HG02884 (cell line): Measurements from ENCODE around the gene MAST4.
A peak's percentile ranks its signal among the peaks of the same experiment; 100 is the strongest.

Experiments used
- ATAC-seq: cut with Tn5 transposase; IDR thresholded peaks from one replicate; pipeline ENCODE4 v1.9.1; 2021; ENCODE audit warnings: mild to moderate bottlenecking, moderate library complexity; ENCODE audit not compliant: unreplicated experiment

The MAST4 gene

GRCh38 chr5:67195406-67196275, 599.4 kb downstream of the MAST4 start:
- ATAC-seq: no peak

GRCh38 chr5:67196537-67197059, 600.4 kb downstream of the MAST4 start, which contains the start of gene CD180:
Gene CD180, minus strand, starts transcription at chr5:67196799. Its CDS starts 158 bp downstream, at chr5:67196641.
- peak; percentile 28 for ATAC-seq

- ATAC-seq: no peak
Observed at GRCh38 chr5:67197536-67197935, 601.3 kb downstream of the MAST4 start.

GRCh38 chr5:67198917-67199316, 602.7 kb downstream of the MAST4 start:
- ATAC-seq: no peak

GRCh38 chr5:67199859-67200258, 603.7 kb downstream of the MAST4 start:
- ATAC-seq: no peak

GRCh38 chr5:67200809-67201562, 604.8 kb downstream of the MAST4 start:
- no peak for ATAC-seq

GRCh38 chr5:67201897-67202549, 605.8 kb downstream of the MAST4 start:
- ATAC-seq: no peak

- ATAC-seq: no peak
Observed at GRCh38 chr5:67202828-67203227, 606.6 kb downstream of the MAST4 start.

- no peak for ATAC-seq
Observed at GRCh38 chr5:67203701-67204074, 607.5 kb downstream of the MAST4 start.

- ATAC-seq: no peak
Observed at GRCh38 chr5:67204821-67205220, 608.6 kb downstream of the MAST4 start.

- no peak for ATAC-seq
Observed at GRCh38 chr5:67205981-67206380, 609.8 kb downstream of the MAST4 start.

- ATAC-seq: peak; percentile 20
Observed at GRCh38 chr5:67206461-67206860, 610.3 kb downstream of the MAST4 start.

GRCh38 chr5:67206929-67207328, 610.7 kb downstream of the MAST4 start:
- ATAC-seq: peak; percentile 78

- ATAC-seq: no peak
Observed at GRCh38 chr5:67208403-67208802, 612.2 kb downstream of the MAST4 start.

GRCh38 chr5:67209141-67209771, 613.1 kb downstream of the MAST4 start:
- peak; percentile 34 for ATAC-seq

- no peak for ATAC-seq
Observed at GRCh38 chr5:67211926-67212325, 615.7 kb downstream of the MAST4 start.

- no peak for ATAC-seq
Observed at GRCh38 chr5:67214036-67214435, 617.8 kb downstream of the MAST4 start.

GRCh38 chr5:67214707-67215447, 618.7 kb downstream of the MAST4 start:
- no peak for ATAC-seq

- peak; percentile 99 for ATAC-seq
Observed at GRCh38 chr5:67215519-67216471, 619.6 kb downstream of the MAST4 start.
